HCT116 (cell line): ENCODE results near the gene PTPN23. TPM values are rescaled to one million over a fixed set of nuclear protein-coding genes. Genes with fewer than 3 reads are reported as not detected.

Source experiments
- ATAC-seq: fragments of 200-7000 bp; cut with Tn5 transposase; 2 replicates; pipeline ENCODE4 v1.9.1; 2020; ENCODE audit warnings: mild to moderate bottlenecking, moderate library complexity
- BruUV-seq: library from RNA; stranded (reverse); fragments of 400-500 nt; replicated peaks from 2 replicates; lab custom pipeline; 2021; lab: Mats Ljungman, UMichigan
- CTCF ChIA-PET: fragments of 300-600 bp; sonication (Branson Sonifier 250); formaldehyde crosslinking; loops from one replicate; lab custom pipeline; 2021; ENCODE audit warnings: antibody characterized with exemption; lab: Charles Lee
- POLR2A ChIA-PET: fragments of 300-600, 350-600 bp; sonication (Branson Sonifier 250); formaldehyde crosslinking; loops from one replicate; lab custom pipeline; 2021; ENCODE audit warnings: antibody characterized with exemption; lab: Charles Lee
- RAD21 ChIA-PET, 2 experiments: fragments of 300-600 bp; sonication (Branson Sonifier 250); formaldehyde crosslinking; loops; one replicate each; lab custom pipeline; 2023; ENCODE audit warnings: low total read pairs in 2 of 2; ENCODE audit not compliant: uncharacterized antibody in 2 of 2, unreplicated experiment in 2 of 2, low non-redundant PET in 1 of 2; lab: Charles Lee
- DNase-seq: peaks from one replicate; pipeline ENCODE4 v3.0.0-alpha.2; 2010; ENCODE audit warnings: low read depth, low spot score
- H2AFZ ChIP-seq: fragments of 200-600 bp; shearing (Covaris generic), sonication (generic); 2 replicates; pipeline ENCODE4 v1.6.1; 2017; ENCODE audit warnings: low read depth, mixed run types, mixed read lengths, antibody characterized with exemption, low read length; ENCODE audit not compliant: poor library complexity, severe bottlenecking
- H3K27ac ChIP-seq: 2 replicates; pipeline ENCODE4 v1.5.1; 2012; ENCODE audit warnings: low read depth, low read length
- H3K27me3 ChIP-seq: fragments of 200-600 bp; sonication (generic); 2 replicates; pipeline ENCODE4 v1.6.1; 2016; ENCODE audit warnings: mixed run types, low read length, mixed read lengths; ENCODE audit not compliant: insufficient read depth
- H3K36me3 ChIP-seq, 2 experiments: fragments of 200-500 bp in 1 of 2; fragments of 200-600 bp in 1 of 2; sonication (Bioruptor generic) in 1 of 2; sonication (generic) in 1 of 2; 2 replicates each; pipeline versions ENCODE4 v1.5.1 to v1.6.1; 2014 to 2016; ENCODE audit warnings: low read length in 2 of 2, inconsistent platforms in 1 of 2, mixed read lengths in 1 of 2, mixed run types in 1 of 2; ENCODE audit not compliant: insufficient read depth in 2 of 2, control insufficient read depth in 1 of 2
- H3K4me1 ChIP-seq, 2 experiments: fragments of 200-600 bp in 1 of 2; sonication (generic) in 1 of 2; 2 replicates each; pipeline versions ENCODE4 v1.5.1 to v1.6.1; 2012 to 2017; ENCODE audit warnings: low read length in 2 of 2, inconsistent platforms in 1 of 2, mild to moderate bottlenecking in 1 of 2, mixed read lengths in 1 of 2, mixed run types in 1 of 2, moderate library complexity in 1 of 2; ENCODE audit not compliant: insufficient read depth in 2 of 2, control insufficient read depth in 1 of 2
- H3K4me2 ChIP-seq: fragments of 200-600 bp; sonication (generic); 2 replicates; pipeline ENCODE4 v1.6.1; 2017; ENCODE audit warnings: mixed run types, low read length, mixed read lengths
- H3K4me3 ChIP-seq, 2 experiments: fragments of 200-600 bp in 1 of 2; sonication (generic) in 1 of 2; replicated peaks in 1 of 2; 2 replicates each; pipeline ENCODE4 v1.5.1; 2011 to 2016; ENCODE audit warnings: low read length in 2 of 2, control low read depth in 1 of 2, low read depth in 1 of 2, mild to moderate bottlenecking in 1 of 2, mixed read lengths in 1 of 2, mixed run types in 1 of 2
- H3K79me2 ChIP-seq: fragments of 200-600 bp; sonication (generic); 2 replicates; pipeline ENCODE4 v1.6.1; 2017; ENCODE audit warnings: mild to moderate bottlenecking, mixed run types, low read length, moderate library complexity, mixed read lengths; ENCODE audit not compliant: insufficient read depth
- H3K9ac ChIP-seq: fragments of 200-600 bp; sonication (generic); 2 replicates; pipeline ENCODE4 v1.6.1; 2016; ENCODE audit warnings: low read length, mixed read lengths
- H3K9me2 ChIP-seq: fragments of 200-600 bp; sonication (generic), shearing (Covaris generic); 2 replicates; pipeline ENCODE4 v1.6.1; 2017; ENCODE audit warnings: mixed run types, mild to moderate bottlenecking, moderate library complexity; ENCODE audit not compliant: insufficient read depth
- H3K9me3 ChIP-seq, 2 experiments: fragments of 200-500 bp in 1 of 2; fragments of 200-600 bp in 1 of 2; sonication (Bioruptor generic) in 1 of 2; sonication (generic) in 1 of 2; 2 replicates each; pipeline ENCODE4 v1.6.1; 2014 to 2017; ENCODE audit warnings: low read length in 2 of 2, mixed read lengths in 2 of 2, inconsistent platforms in 1 of 2, low read depth in 1 of 2, mild to moderate bottlenecking in 1 of 2, mixed run types in 1 of 2, moderate library complexity in 1 of 2; ENCODE audit not compliant: control insufficient read depth in 1 of 2, insufficient read depth in 1 of 2
- H4K20me1 ChIP-seq: fragments of 200-600 bp; sonication (generic), shearing (Covaris generic); 2 replicates; pipeline ENCODE4 v1.6.1; 2017; ENCODE audit warnings: mixed run types, mild to moderate bottlenecking, moderate library complexity; ENCODE audit not compliant: insufficient read depth
- ATF3 ChIP-seq: IDR thresholded peaks from 2 replicates; pipeline ENCODE4 v1.6.1; 2012
- EGR1 ChIP-seq: IDR thresholded peaks from 2 replicates; pipeline ENCODE4 v1.6.1; 2012; ENCODE audit warnings: low read depth
- ELF1 ChIP-seq: IDR thresholded peaks from 2 replicates; pipeline ENCODE4 v1.6.1; 2012; ENCODE audit warnings: low read depth, borderline replicate concordance
- EZH2phosphoT487 ChIP-seq: fragments of 200-600 bp; IDR thresholded peaks from 2 replicates; pipeline ENCODE4 v1.6.1; 2018; ENCODE audit warnings: antibody characterized with exemption, borderline replicate concordance
- FOSL1 ChIP-seq: IDR thresholded peaks from 2 replicates; pipeline ENCODE4 v1.6.1; 2012; ENCODE audit warnings: low read depth
- POLR2AphosphoS5 ChIP-seq: IDR thresholded peaks from 2 replicates; pipeline ENCODE4 v1.6.1; 2011; ENCODE audit warnings: mild to moderate bottlenecking, low read depth, low read length, moderate library complexity
- SIN3A ChIP-seq: IDR thresholded peaks from 2 replicates; pipeline ENCODE4 v1.6.1; 2012; ENCODE audit warnings: low read depth
- YY1 ChIP-seq: IDR thresholded peaks from 2 replicates; pipeline ENCODE4 v1.6.1; 2011; ENCODE audit warnings: low read length, low read depth, moderate library complexity, mild to moderate bottlenecking; ENCODE audit not compliant: insufficient replicate concordance; ENCODE audit errors: extremely low read depth
- ZBTB33 ChIP-seq: IDR thresholded peaks from 2 replicates; pipeline ENCODE4 v1.6.1; 2011; ENCODE audit warnings: mild to moderate bottlenecking, low read length, moderate library complexity; ENCODE audit not compliant: insufficient replicate concordance; ENCODE audit errors: extremely low read depth
- ZFX ChIP-seq: fragments of 450-650 bp; IDR thresholded peaks from 2 replicates; pipeline ENCODE4 v1.6.1; 2017
- intact Hi-C: fragments of 100-400 bp; cut with micrococcal nuclease; formaldehyde crosslinking; loops from 2 replicates; pipeline ENCODE4 v1.10.0; 2022
- total RNA-seq: library from RNA; stranded (reverse); gene quantifications from one replicate; pipeline ENCODE4 v1.2.1, GENCODE V29; 2021; ENCODE audit not compliant: unreplicated experiment
- TF ChIP-seq, protein P1 (sequence below), 3 experiments: fragments of 200-600 bp in 1 of 3; sonication (generic) in 1 of 3; IDR thresholded peaks in 2 of 3; conservative IDR thresholded peaks in 1 of 3; 2 replicates each; pipeline ENCODE4 v1.5.1; 2012 to 2017; ENCODE audit warnings: low read depth in 2 of 3, low read length in 2 of 3, antibody characterized with exemption in 1 of 3, borderline replicate concordance in 1 of 3, control low read depth in 1 of 3, mild to moderate bottlenecking in 1 of 3, mixed read lengths in 1 of 3, mixed run types in 1 of 3, moderate library complexity in 1 of 3; ENCODE audit not compliant: insufficient read depth in 1 of 3

The PTPN23 gene
- total RNA-seq, 1 experiment from 2014 or later = 56.5 TPM

DNA sequence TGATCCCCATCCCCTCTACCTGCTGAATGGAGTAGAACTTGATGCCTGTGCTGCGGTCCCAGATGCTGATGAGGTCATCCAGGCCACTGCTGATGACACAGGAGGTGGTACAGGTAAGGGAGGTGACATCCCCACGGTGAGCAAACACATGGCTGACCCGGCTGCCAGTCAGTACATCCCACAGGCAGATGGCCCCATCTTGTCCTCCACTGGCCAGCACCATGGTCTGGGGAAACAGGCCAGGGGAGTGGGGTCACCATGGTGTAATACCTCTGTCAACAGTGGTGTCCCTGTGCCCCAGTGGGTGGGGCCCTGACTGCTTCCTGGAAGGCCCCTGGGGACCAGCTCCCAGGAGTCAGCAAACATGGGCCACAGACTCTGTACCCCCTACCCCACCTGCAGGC is 33.3 kb downstream of the PTPN23 start:
- Histone ChIP-seq H3K27ac (no peak overlapping the region; the same call in 1 of the 2 replicates), H3K9me3 (no peaks in the 10 kb centered on the region), H3K36me3 (peaks cover 13 to 33% of the 10 kb centered on the region in 2 experiments; a peak in 3 of 4 replicates), H2AFZ (no peak overlapping the region), H3K4me2 (no peak overlapping the region), H3K4me3 (no peak overlapping the region), H3K9ac (no peak overlapping the region), H3K9me2 (no peaks in the 10 kb centered on the region), H4K20me1 (no peaks in the 10 kb centered on the region), H3K27me3 (no peaks in the 10 kb centered on the region), H3K79me2 (no peaks in the 10 kb centered on the region), H3K4me1 (peaks cover 0 to 6% of the 10 kb centered on the region in 2 experiments; a peak in 1 of 4 replicates)
- no TSS peak for BruUV-seq
- intact Hi-C loops = no loop called here
- TF ChIP-seq ZBTB33 (no peak), ZFX (no peak), EGR1 (no peak), SIN3A (no peak), FOSL1 (no peak)
- no peak for ATAC-seq
- DNase-seq = no peak
- ChIA-PET POLR2A (no interaction called here), RAD21 (no interaction called here), CTCF (no interaction called here)

GRCh38 chr3:47414666-47415587 is 34.1 kb downstream of the PTPN23 start:
- Histone ChIP-seq H3K4me3 (no peak overlapping the region), H3K4me1 (peaks cover 0 to 6% of the 10 kb centered on the region in 2 experiments; a peak in 1 of 4 replicates), H3K9me2 (no peaks in the 10 kb centered on the region), H3K9me3 (no peaks in the 10 kb centered on the region), H3K27me3 (no peaks in the 10 kb centered on the region), H3K9ac (no peak overlapping the region), H4K20me1 (no peaks in the 10 kb centered on the region), H2AFZ (no peak overlapping the region), H3K4me2 (no peak overlapping the region), H3K27ac (no peak overlapping the region), H3K79me2 (no peaks in the 10 kb centered on the region), H3K36me3 (peaks cover 16 to 32% of the 10 kb centered on the region in 2 experiments; a peak in 3 of 4 replicates)
- BruUV-seq = no TSS peak
- ChIA-PET RAD21 (no interaction called here), CTCF (no interaction called here), POLR2A (no interaction called here)
- DNase-seq (no peak), ATAC-seq (no peak)
- intact Hi-C loops = no loop called here
- TF ChIP-seq ELF1 (no peak), ATF3 (no peak), POLR2AphosphoS5 (no peak; the same call in 1 of the 2 replicates), ZBTB33 (no peak), YY1 (no peak), EZH2phosphoT487 (no peak)
- TF ChIP-seq, protein P1, sequence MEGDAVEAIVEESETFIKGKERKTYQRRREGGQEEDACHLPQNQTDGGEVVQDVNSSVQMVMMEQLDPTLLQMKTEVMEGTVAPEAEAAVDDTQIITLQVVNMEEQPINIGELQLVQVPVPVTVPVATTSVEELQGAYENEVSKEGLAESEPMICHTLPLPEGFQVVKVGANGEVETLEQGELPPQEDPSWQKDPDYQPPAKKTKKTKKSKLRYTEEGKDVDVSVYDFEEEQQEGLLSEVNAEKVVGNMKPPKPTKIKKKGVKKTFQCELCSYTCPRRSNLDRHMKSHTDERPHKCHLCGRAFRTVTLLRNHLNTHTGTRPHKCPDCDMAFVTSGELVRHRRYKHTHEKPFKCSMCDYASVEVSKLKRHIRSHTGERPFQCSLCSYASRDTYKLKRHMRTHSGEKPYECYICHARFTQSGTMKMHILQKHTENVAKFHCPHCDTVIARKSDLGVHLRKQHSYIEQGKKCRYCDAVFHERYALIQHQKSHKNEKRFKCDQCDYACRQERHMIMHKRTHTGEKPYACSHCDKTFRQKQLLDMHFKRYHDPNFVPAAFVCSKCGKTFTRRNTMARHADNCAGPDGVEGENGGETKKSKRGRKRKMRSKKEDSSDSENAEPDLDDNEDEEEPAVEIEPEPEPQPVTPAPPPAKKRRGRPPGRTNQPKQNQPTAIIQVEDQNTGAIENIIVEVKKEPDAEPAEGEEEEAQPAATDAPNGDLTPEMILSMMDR (IDR thresholded peaks at IDR 0.05 in 2 of 3, conservative IDR thresholded peaks at IDR 0.05 in 1 of 3; ENCODE audit: borderline replicate concordance in 1 of 3, insufficient read depth in 1 of 3, low read depth in 2 of 3, low read length in 2 of 3) = no peak
